HEK293 (cell line): ENCODE results near the gene BBOF1.
"Not testable (repeated sequence)": the region's sequence is repeated elsewhere in the genome, so short reads cannot be mapped to it uniquely, and the experiment has no call there.

Source experiments
- ATF2 ChIP-seq: fragments of 450-650 bp; formaldehyde crosslinking; IDR thresholded peaks from 2 replicates; pipeline ENCODE4 v1.5.1; 2016; ENCODE audit warnings: missing biosample characterization, missing genetic modification characterization, low read depth
- CTCF ChIP-seq: fragments of 450-650 bp; formaldehyde crosslinking; IDR thresholded peaks from 2 replicates; pipeline ENCODE4 v1.5.1; 2016; ENCODE audit warnings: missing biosample characterization, missing genetic modification characterization
- YY1 ChIP-seq: fragments of 450-650 bp; formaldehyde crosslinking; IDR thresholded peaks from 2 replicates; pipeline ENCODE4 v1.5.1; 2018; ENCODE audit warnings: missing biosample characterization, missing genetic modification characterization
- ZNF157 ChIP-seq: fragments of 450-650 bp; formaldehyde crosslinking; IDR thresholded peaks from 2 replicates; pipeline ENCODE4 v1.5.1; 2016; ENCODE audit warnings: missing biosample characterization, missing genetic modification characterization
- ZNF239 ChIP-seq: fragments of 450-650 bp; formaldehyde crosslinking; IDR thresholded peaks from 2 replicates; pipeline ENCODE4 v1.5.1; 2016; ENCODE audit warnings: missing biosample characterization, missing genetic modification characterization
- ZNF404 ChIP-seq: fragments of 450-650 bp; formaldehyde crosslinking; IDR thresholded peaks from 2 replicates; pipeline ENCODE4 v1.5.1; 2017; ENCODE audit warnings: missing biosample characterization, missing genetic modification characterization
- ZNF548 ChIP-seq: fragments of 450-650 bp; formaldehyde crosslinking; IDR thresholded peaks from 2 replicates; pipeline ENCODE4 v1.5.1; 2016; ENCODE audit warnings: missing biosample characterization, missing genetic modification characterization

DNA sequence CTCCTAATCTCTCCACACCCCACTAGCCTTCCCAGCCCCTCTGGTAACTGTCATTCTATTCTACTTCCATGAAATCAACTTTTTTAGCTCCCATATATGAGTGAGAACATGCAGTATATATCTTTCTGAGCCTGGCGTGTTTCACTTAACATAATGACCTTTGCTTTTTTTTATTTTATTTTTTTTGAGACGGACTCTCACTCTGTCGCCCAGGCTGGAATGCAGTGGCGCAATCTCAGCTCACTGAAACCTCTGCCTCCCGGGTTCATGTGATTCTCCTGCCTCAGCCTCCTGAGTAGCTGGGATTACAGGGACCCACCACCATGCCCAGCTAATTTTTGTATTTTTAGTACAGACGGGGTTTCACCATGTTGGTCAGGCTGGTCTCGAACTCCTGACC lies 30.5 kb upstream of the BBOF1 start:
- not testable (repeated sequence) for TF ChIP-seq ZNF548 (tag by site-specific recombination); ZNF404; CTCF (tag by site-specific recombination); YY1 (tag by site-specific recombination); ATF2 (tag by site-specific recombination); ZNF239 (tag by site-specific recombination); ZNF157 (tag by site-specific recombination)
